ENCODE results near the gene LMO4. TPM values are rescaled to one million over a fixed set of nuclear protein-coding genes. Genes with fewer than 3 reads are reported as not detected.
A peak's percentile ranks its signal among the peaks of the same experiment; 100 is the strongest.

Gene LMO4
- total and polyA plus RNA-seq, 2 experiments from 2014 or later = 35.6 to 96.2 TPM

- Histone ChIP-seq H3K27ac (ENCODE audit: low read depth) (peak overlapping the region; percentile 92), H3K27me3 (ENCODE audit: insufficient read depth) (no peaks in the 10 kb centered on the region), H3K4me1 (ENCODE audit: insufficient read depth) (peaks cover 40% of the 10 kb centered on the region), H3K36me3 (ENCODE audit: insufficient read depth) (no peaks in the 10 kb centered on the region), H3K4me3 (peak overlapping the region; percentile 58), H3K9me2 (ENCODE audit: insufficient read depth) (no peaks in the 10 kb centered on the region), H4K20me1 (replicated peaks; ENCODE audit: insufficient read depth) (peaks cover 20% of the 10 kb centered on the region), H3K79me2 (replicated peaks; ENCODE audit: insufficient read depth) (peaks cover 46% of the 10 kb centered on the region), H3F3A (replicated peaks; ENCODE audit: low read depth) (no peaks in the 10 kb centered on the region), H3K4me2 (peak overlapping the region; percentile 75), H2AFZ (no peak overlapping the region)
- DNase-seq (ENCODE audit: low spot score) (peak; percentile 79), ATAC-seq (peak; percentile 3; the same call in 1 of the 3 replicates)
- Mint-ChIP-seq H3K4me3 (peak overlapping the region; percentile 90), H3K27me3 (ENCODE audit: insufficient read depth, low read depth, poor library complexity) (peaks cover 19% of the 10 kb centered on the region), H3K4me1 (peaks cover 37% of the 10 kb centered on the region), H3K36me3 (ENCODE audit: low read depth) (peaks cover 26% of the 10 kb centered on the region), H3K27ac (peak overlapping the region; percentile 98), H3K9me3 (no peaks in the 10 kb centered on the region; the same call in 2 of the 3 replicates)
- peak; percentile 41; the same call in 1 of the 2 replicates for TF ChIP-seq NANOG (IDR thresholded peaks at IDR 0.05; ENCODE audit: borderline replicate concordance)
- no peak for TF ChIP-seq POLR2AphosphoS5 (IDR thresholded peaks at IDR 0.05; ENCODE audit: low read depth)
Observed at GRCh38 chr1:87330057-87330884, 1.6 kb downstream of the LMO4 start.

GRCh38 chr1:87330885-87331364 lies 2.2 kb downstream of the LMO4 start:
- peak overlapping the region; percentile 90 for H3K4me3 Mint-ChIP-seq
- Histone ChIP-seq H3K79me2 (replicated peaks; ENCODE audit: insufficient read depth) (peaks cover 52% of the 10 kb centered on the region), H3K27ac (ENCODE audit: low read depth) (peak overlapping the region; percentile 92), H4K20me1 (replicated peaks; ENCODE audit: insufficient read depth) (peaks cover 20% of the 10 kb centered on the region), H3K4me3 (peak overlapping the region; percentile 58), H3K9me2 (ENCODE audit: insufficient read depth) (no peaks in the 10 kb centered on the region), H2AFZ (no peak overlapping the region), H3K4me2 (peak overlapping the region; percentile 75), H3K4me1 (ENCODE audit: insufficient read depth) (peaks cover 44% of the 10 kb centered on the region), H3K27me3 (ENCODE audit: insufficient read depth) (no peaks in the 10 kb centered on the region), H3K36me3 (ENCODE audit: insufficient read depth) (no peaks in the 10 kb centered on the region), H3F3A (replicated peaks; ENCODE audit: low read depth) (no peaks in the 10 kb centered on the region)
- DNase-seq (ENCODE audit: low spot score) = no peak
- TF ChIP-seq CREB1 (CRISPR knock-in tag; IDR thresholded peaks at IDR 0.05; ENCODE audit: low read depth) (no peak), CTCF (conservative IDR thresholded peaks at IDR 0.05; ENCODE audit: low read depth in 2 of 2) (no peak), ETS1 (IDR thresholded peaks at IDR 0.05) (no peak), JUNB (IDR thresholded peaks at IDR 0.05; ENCODE audit: unreplicated experiment) (no peak), ZNF462 (CRISPR knock-in tag; IDR thresholded peaks at IDR 0.05) (no peak), ZNF331 (CRISPR knock-in tag; IDR thresholded peaks at IDR 0.05; ENCODE audit: low read depth) (no peak), NANOG (IDR thresholded peaks at IDR 0.05; ENCODE audit: borderline replicate concordance) (no peak)
- H3K9me3 Mint-ChIP-seq = no peaks in the 10 kb centered on the region; the same call in 2 of the 3 replicates
- ATAC-seq = no peak
- H3K27me3 Mint-ChIP-seq (ENCODE audit: insufficient read depth, low read depth, poor library complexity) = peaks cover 19% of the 10 kb centered on the region
- H3K36me3 Mint-ChIP-seq (ENCODE audit: low read depth) = peaks cover 26% of the 10 kb centered on the region
- H3K4me1 Mint-ChIP-seq = peaks cover 41% of the 10 kb centered on the region
- H3K27ac Mint-ChIP-seq = peak overlapping the region; percentile 98

All from GM23338 (cell line).